Fibroblast of lung (primary cell): ENCODE data around the gene NIT1.

Experiments
- EZH2 ChIP-seq: IDR thresholded peaks from 2 replicates; pipeline ENCODE4 v1.5.1; 2012; ENCODE audit warnings: low read length, control low read depth, mild to moderate bottlenecking; ENCODE audit errors: missing control alignments
- TF ChIP-seq, protein P1 (sequence below), 2 donors: IDR thresholded peaks in 1 of 2; conservative IDR thresholded peaks in 1 of 2; 1 replicate in 1 of 2; 2 replicates in 1 of 2; pipeline ENCODE4 v1.5.1; 2011 to 2012; ENCODE audit warnings: low read length in 2 of 2, control low read depth in 1 of 2, inconsistent platforms in 1 of 2, low read depth in 1 of 2, mild to moderate bottlenecking in 1 of 2

GRCh38 chr1:161168906-161169305, 51.0 kb downstream of the NIT1 start:
- no peak for TF ChIP-seq EZH2
- TF ChIP-seq, protein P1, sequence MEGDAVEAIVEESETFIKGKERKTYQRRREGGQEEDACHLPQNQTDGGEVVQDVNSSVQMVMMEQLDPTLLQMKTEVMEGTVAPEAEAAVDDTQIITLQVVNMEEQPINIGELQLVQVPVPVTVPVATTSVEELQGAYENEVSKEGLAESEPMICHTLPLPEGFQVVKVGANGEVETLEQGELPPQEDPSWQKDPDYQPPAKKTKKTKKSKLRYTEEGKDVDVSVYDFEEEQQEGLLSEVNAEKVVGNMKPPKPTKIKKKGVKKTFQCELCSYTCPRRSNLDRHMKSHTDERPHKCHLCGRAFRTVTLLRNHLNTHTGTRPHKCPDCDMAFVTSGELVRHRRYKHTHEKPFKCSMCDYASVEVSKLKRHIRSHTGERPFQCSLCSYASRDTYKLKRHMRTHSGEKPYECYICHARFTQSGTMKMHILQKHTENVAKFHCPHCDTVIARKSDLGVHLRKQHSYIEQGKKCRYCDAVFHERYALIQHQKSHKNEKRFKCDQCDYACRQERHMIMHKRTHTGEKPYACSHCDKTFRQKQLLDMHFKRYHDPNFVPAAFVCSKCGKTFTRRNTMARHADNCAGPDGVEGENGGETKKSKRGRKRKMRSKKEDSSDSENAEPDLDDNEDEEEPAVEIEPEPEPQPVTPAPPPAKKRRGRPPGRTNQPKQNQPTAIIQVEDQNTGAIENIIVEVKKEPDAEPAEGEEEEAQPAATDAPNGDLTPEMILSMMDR (conservative IDR thresholded peaks at IDR 0.05 in 1 of 2, IDR thresholded peaks at IDR 0.05 in 1 of 2; ENCODE audit: low read depth in 1 of 2, low read length in 2 of 2) = no peak
